Erythroblast (primary cell): ENCODE data around the gene PMM2.
"Not testable (repeated sequence)": the region's sequence is repeated elsewhere in the genome, so short reads cannot be mapped to it uniquely, and the experiment has no call there.

Experiments used
- DNase-seq, 2 experiments: peaks; one replicate each; lab custom pipeline; 2025; lab: John Stamatoyannopoulos, UW
- GATA1 ChIP-seq: IDR thresholded peaks from 2 replicates; pipeline ENCODE4 v1.6.1; 2011; ENCODE audit warnings: low read depth, mild to moderate bottlenecking, control low read depth, low read length, moderate library complexity
- POLR2A ChIP-seq: IDR thresholded peaks from 2 replicates; pipeline ENCODE4 v1.6.1; 2011; ENCODE audit warnings: mild to moderate bottlenecking, low read length

The PMM2 gene

GRCh38 chr16:8797364-8798173 lies at the start of gene PMM2, which contains the start of gene TMEM186:
PMM2 (plus strand) TSS chr16:8797839; CDS start chr16:8797883, 44 bp downstream.
TMEM186 (minus strand) TSS chr16:8797639; CDS start chr16:8797614, 25 bp downstream.
- TF ChIP-seq POLR2A (peak; percentile 77), GATA1 (no peak)

GRCh38 chr16:8748944-8749343 lies 48.7 kb upstream of the PMM2 start:
- not testable (repeated sequence) for DNase-seq

More at GRCh38 chr16:8797364-8798173, at the start of gene PMM2, which contains the start of gene TMEM186:
- DNase-seq, result peak; percentile 96 to 97

- no peak for TF ChIP-seq GATA1
- TF ChIP-seq POLR2A, result no peak
- DNase-seq, result no peak
These were observed 45.9 kb upstream of the PMM2 start for GRCh38 chr16:8751481-8752311.

GRCh38 chr16:8752706-8753105 lies 44.9 kb upstream of the PMM2 start:
- TF ChIP-seq GATA1, result no peak
- no peak for TF ChIP-seq POLR2A
- DNase-seq, result no peak

- no peak for TF ChIP-seq POLR2A
- TF ChIP-seq GATA1, result no peak
- DNase-seq, result no peak
These were observed 44.1 kb upstream of the PMM2 start for GRCh38 chr16:8753416-8754054.

GRCh38 chr16:8756755-8757154 lies 40.9 kb upstream of the PMM2 start:
- TF ChIP-seq GATA1 (no peak), POLR2A (no peak)
- no peak for DNase-seq

GRCh38 chr16:8758022-8758421 lies 39.6 kb upstream of the PMM2 start:
- TF ChIP-seq POLR2A, result no peak
- no peak for TF ChIP-seq GATA1

GRCh38 chr16:8760021-8760420 lies 37.6 kb upstream of the PMM2 start:
- TF ChIP-seq POLR2A (no peak), GATA1 (no peak)
- no peak for DNase-seq

More at GRCh38 chr16:8758022-8758421, 39.6 kb upstream of the PMM2 start:
- DNase-seq, result no peak

- TF ChIP-seq GATA1 (no peak), POLR2A (no peak)
- no peak for DNase-seq
These were observed 36.6 kb upstream of the PMM2 start for GRCh38 chr16:8761078-8761477.

GRCh38 chr16:8762254-8762653 lies 35.4 kb upstream of the PMM2 start:
- TF ChIP-seq POLR2A (no peak), GATA1 (no peak)
- DNase-seq, result no peak

GRCh38 chr16:8763083-8763482 lies 34.6 kb upstream of the PMM2 start:
- DNase-seq, result no peak
- no peak for TF ChIP-seq POLR2A
- TF ChIP-seq GATA1, result no peak

- no peak for DNase-seq
- TF ChIP-seq POLR2A, result no peak
- no peak for TF ChIP-seq GATA1
These were observed 33.7 kb upstream of the PMM2 start for GRCh38 chr16:8763899-8764298.

- no peak for DNase-seq
- TF ChIP-seq POLR2A, result no peak
- no peak for TF ChIP-seq GATA1
These were observed 33.0 kb upstream of the PMM2 start for GRCh38 chr16:8764525-8765250.

GRCh38 chr16:8767176-8767575 lies 30.5 kb upstream of the PMM2 start:
- DNase-seq, result no peak
- TF ChIP-seq GATA1, result no peak
